GM23338 (cell line): ENCODE measurements around the gene THADA.

Experiments
- CREB1 ChIP-seq: fragments of 250-450 bp; sonication (Bioruptor Pico); IDR thresholded peaks from 2 replicates; pipeline ENCODE4 v1.5.0; 2020; ENCODE audit warnings: low read depth, mild to moderate bottlenecking, moderate library complexity
- CTCF ChIP-seq, 2 experiments: fragments of 200-600 bp in 1 of 2; sonication (generic) in 1 of 2; conservative IDR thresholded peaks; 2 replicates each; pipeline versions ENCODE4 v1.5.1 to v1.6.1; 2016 to 2017; ENCODE audit warnings: antibody characterized with exemption in 2 of 2, low read depth in 2 of 2, mild to moderate bottlenecking in 2 of 2, moderate library complexity in 1 of 2
- EZH2 ChIP-seq: fragments of 200-600 bp; sonication (generic); IDR thresholded peaks from one replicate; pipeline ENCODE4 v1.8.0; 2017; ENCODE audit warnings: antibody characterized with exemption, mild to moderate bottlenecking, low read depth; ENCODE audit not compliant: unreplicated experiment
- EZH2phosphoT487 ChIP-seq: fragments of 200-600 bp; sonication (generic); IDR thresholded peaks from one replicate; pipeline ENCODE4 v1.8.1; 2018; ENCODE audit warnings: antibody characterized with exemption; ENCODE audit not compliant: unreplicated experiment
- JUNB ChIP-seq: IDR thresholded peaks from one replicate; pipeline ENCODE4 v1.6.1; 2016; ENCODE audit warnings: antibody characterized with exemption; ENCODE audit not compliant: unreplicated experiment
- NANOG ChIP-seq: IDR thresholded peaks from 2 replicates; pipeline ENCODE4 v1.6.1; 2016; ENCODE audit warnings: antibody characterized with exemption, borderline replicate concordance
- POLR2AphosphoS5 ChIP-seq: IDR thresholded peaks from 2 replicates; pipeline ENCODE4 v1.6.1; 2016; ENCODE audit warnings: antibody characterized with exemption, low read depth
- REST ChIP-seq: IDR thresholded peaks from one replicate; pipeline ENCODE4 v1.6.1; 2018; ENCODE audit warnings: antibody characterized with exemption; ENCODE audit not compliant: unreplicated experiment

GRCh38 chr2:43341959-43342757 is 253.7 kb downstream of the THADA start:
- TF ChIP-seq NANOG (no peak), CTCF (conservative IDR thresholded peaks at IDR 0.05; ENCODE audit: low read depth in 2 of 2) (no peak), EZH2 (no peak), JUNB (no peak), CREB1 (CRISPR knock-in tag) (no peak), REST (no peak), POLR2AphosphoS5 (no peak), EZH2phosphoT487 (no peak)
